HFF-Myc (cell line): Measurements from ENCODE around the gene NEK5.
"Not testable (repeated sequence)": the region's sequence is repeated elsewhere in the genome, so short reads cannot be mapped to it uniquely, and the experiment has no call there.

Source experiments
- DNase-seq: peaks from one replicate; pipeline ENCODE4 v3.0.0-alpha.2; 2011; ENCODE audit warnings: low read depth; ENCODE audit errors: extremely low read depth
- H3K4me3 ChIP-seq: replicated peaks from 2 replicates; pipeline ENCODE4 v1.5.1; 2011; ENCODE audit warnings: low read depth, mild to moderate bottlenecking, control low read depth, low read length
- TF ChIP-seq, protein P1 (sequence below): IDR thresholded peaks from 2 replicates; pipeline ENCODE4 v1.5.1; 2012; ENCODE audit warnings: mild to moderate bottlenecking, low read depth, low read length, control low read depth; ENCODE audit errors: missing control alignments

Gene NEK5

DNA sequence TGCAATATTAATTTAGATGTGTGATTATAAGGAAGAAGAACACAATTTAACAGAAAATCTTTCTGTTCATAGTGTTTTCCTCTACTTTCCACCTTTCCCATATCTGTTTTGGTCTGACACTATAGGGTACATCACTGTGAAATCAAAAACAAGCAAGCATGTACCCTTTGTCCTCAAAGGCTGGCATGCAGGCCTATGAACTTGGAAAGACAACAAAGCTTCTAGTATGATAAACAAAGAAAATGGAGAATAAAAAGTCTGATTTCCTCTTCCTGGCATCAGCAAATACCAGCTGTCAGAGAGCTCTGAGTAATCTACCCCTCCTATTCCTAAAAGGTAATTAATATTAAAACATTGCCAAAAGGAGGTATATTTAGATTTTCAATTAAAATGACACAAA lies 36.1 kb upstream of the NEK5 start:
- TF ChIP-seq, protein P1, sequence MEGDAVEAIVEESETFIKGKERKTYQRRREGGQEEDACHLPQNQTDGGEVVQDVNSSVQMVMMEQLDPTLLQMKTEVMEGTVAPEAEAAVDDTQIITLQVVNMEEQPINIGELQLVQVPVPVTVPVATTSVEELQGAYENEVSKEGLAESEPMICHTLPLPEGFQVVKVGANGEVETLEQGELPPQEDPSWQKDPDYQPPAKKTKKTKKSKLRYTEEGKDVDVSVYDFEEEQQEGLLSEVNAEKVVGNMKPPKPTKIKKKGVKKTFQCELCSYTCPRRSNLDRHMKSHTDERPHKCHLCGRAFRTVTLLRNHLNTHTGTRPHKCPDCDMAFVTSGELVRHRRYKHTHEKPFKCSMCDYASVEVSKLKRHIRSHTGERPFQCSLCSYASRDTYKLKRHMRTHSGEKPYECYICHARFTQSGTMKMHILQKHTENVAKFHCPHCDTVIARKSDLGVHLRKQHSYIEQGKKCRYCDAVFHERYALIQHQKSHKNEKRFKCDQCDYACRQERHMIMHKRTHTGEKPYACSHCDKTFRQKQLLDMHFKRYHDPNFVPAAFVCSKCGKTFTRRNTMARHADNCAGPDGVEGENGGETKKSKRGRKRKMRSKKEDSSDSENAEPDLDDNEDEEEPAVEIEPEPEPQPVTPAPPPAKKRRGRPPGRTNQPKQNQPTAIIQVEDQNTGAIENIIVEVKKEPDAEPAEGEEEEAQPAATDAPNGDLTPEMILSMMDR, result no peak
- no peak overlapping the region for H3K4me3 ChIP-seq
- DNase-seq, result no peak

DNA sequence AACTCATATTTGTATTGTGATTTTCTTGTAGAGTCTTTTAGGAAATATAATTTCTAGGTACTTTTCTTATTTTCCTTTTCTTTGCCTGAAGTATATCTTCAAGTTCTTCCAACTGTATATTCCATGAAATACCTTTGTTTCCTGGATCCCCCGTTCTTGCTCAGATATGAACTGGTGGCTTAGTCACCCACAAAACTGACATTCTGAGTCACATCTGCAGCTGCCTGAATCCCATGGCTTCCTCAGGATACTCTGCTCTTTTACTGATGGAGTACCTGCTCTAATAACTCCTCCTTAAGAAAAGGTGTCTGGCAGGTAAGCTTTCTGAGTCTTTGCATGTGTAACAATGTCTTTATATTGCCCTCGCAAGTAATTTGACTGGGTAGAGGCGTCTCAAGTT lies 35.0 kb upstream of the NEK5 start:
- not testable (repeated sequence) for DNase-seq, H3K4me3 ChIP-seq

DNA sequence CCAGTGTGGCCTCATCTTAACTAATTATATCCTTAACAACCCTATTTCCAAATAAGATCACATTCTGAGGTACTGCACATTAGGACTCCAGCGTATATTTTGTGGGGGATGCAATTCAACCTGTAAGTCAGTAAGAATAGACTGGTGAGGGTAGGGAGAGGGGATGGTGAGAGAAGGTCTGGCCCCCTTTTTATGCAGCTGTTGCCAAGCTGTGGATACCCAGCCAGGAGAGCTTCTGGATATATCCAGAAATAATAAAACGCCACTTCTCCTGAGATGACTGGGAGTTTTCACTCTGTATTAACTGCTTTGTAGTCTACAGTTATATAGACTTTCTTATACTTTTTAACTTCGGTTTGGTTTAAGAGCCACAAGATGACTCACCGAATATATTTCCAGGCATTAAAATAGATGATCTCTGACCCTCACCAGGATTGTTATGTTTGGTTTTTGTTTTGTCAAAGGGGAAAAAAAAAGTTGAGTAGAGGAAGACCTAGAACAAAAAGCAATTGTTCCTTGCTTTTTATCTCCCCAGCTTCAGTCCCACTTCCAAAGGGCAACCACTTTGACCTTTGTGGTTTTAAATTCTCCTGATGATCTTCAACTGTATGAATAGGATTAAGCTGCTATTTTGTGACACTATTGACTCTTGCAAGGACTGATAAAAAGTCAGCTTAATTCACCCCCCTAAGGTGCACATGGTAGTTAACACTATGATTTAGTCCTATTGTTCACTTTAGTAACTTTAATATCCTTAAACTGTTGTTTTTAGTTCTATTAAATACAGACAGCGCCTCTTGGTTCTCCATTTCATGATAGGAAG lies 33.6 kb upstream of the NEK5 start:
- no peak overlapping the region for H3K4me3 ChIP-seq
- no peak for DNase-seq
- TF ChIP-seq, protein P1, result no peak

DNA sequence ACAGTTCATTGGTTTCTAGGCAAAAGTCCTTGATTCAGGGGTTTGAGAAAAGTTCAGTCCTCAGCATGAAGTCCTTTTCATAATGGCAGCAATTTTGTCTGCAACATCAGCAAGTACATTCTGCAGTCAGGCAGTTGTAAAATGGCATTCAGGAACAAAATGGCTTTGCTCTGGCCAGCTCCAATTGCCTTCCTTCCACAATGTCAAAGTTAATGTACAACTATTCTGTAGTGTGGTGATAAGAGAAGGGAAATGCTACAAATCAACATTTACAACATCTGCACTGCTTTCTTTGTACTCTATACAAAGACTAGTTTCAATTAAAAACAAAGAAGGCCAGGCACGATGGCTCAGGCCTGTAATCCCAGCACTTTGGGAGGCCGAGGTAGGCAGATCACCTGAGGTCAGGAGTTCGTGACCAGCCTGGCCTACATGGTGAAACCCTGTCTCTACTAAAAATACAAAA lies 32.3 kb upstream of the NEK5 start:
- TF ChIP-seq, protein P1, result no peak
- no peak for DNase-seq
- H3K4me3 ChIP-seq, result no peak overlapping the region

DNA sequence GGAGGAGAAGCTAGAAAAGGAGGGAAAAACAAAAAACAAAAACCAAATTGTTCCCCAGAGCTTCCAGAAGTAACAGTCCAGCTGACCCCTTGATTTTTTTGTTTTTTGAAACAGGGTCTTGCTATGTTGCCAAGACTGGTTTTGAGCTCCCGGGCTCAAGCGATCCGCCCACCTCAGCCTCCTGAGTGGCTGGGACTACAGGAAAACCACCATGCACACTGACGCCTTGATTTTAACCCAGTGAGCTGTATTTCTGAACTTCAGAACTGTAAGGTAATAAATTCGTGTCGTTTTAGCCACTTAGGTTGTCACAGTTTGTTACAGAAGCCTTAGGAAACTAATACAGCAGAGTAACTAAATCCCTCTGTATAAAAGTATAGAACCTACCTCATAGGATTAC lies 31.6 kb upstream of the NEK5 start:
- no peak overlapping the region for H3K4me3 ChIP-seq
- TF ChIP-seq, protein P1, result no peak
- DNase-seq, result no peak

DNA sequence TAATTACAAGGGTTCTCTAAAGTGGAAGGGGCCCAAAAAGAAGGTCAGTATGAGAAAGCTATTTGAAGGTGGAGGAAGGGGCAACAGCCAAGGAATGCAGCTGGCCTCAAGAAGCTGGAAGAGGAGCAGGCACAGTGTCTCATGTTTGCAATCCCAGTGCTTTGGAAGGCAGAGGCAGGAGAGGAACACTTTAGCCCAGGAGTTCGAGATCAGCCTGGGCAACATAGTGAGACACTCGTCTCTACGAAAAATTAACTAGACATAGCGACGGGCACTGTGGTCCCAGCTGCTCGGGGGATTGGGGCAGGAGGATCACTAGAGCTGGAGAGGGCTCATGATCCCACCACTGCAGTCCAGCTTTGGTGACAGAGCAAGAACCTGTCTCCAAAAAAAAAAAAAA lies 31.2 kb upstream of the NEK5 start:
- TF ChIP-seq, protein P1, result no peak
- H3K4me3 ChIP-seq, result no peak overlapping the region
- DNase-seq, result no peak

DNA sequence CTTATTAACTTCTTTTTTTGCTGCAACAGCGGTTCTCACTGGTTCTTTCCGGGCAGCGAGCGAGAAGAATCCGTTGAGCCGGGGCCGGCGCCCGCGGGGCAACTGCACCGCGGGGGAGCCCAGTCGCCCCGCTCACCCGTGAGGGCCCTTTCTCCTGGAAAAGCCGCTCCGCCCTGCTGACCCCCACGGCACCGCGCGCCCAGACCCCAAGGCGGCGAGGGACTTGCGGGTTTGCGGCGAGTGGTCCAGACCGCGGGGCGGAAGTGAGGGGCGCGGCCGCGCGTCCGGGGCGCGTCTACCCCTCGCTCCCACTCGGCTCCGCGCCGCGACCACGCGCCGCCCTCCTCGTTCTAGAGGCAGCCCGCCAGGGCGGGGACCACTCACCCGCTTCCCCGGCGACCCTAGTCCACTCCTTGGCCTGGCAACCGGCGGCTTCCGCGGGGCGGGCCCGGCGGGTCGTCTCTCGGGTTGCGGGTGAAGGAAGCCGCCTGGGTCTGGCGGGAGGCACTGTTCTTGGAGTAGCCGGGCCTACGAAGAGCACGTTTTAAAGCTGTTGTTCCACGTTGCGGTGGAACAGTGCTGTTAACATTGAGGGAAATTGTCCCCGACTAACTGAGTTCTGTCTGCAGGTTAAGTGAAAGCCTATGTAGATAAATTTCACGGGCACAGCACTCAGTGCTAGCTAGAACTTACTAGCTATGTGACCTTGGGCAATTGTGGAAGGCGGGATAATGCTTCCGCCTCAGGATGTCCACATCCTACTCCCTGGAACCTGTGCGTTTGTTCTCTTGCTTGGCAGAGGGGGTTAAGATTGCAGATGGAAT lies 30.5 kb upstream of the NEK5 start, which contains the start of gene NEK3:
Gene NEK3 (minus strand): TSS at position 439 of the 824 bp plus-strand sequence. CDS start 3,406 bp downstream, outside the sequence.
- TF ChIP-seq, protein P1, result no peak
- no peak for DNase-seq
- peak within 1 kb of the TSS; percentile 80 for H3K4me3 ChIP-seq
